ENCODE results near the gene TRIP12. TPM values are rescaled to one million over a fixed set of nuclear protein-coding genes. Genes with fewer than 3 reads are reported as not detected.

The TRIP12 gene
- total and polyA plus RNA-seq, 2 of the 8 experiments (the other 6 are each of a cell fraction or from before 2014, with no cell fraction given) = 23.1 to 174 TPM

DNA sequence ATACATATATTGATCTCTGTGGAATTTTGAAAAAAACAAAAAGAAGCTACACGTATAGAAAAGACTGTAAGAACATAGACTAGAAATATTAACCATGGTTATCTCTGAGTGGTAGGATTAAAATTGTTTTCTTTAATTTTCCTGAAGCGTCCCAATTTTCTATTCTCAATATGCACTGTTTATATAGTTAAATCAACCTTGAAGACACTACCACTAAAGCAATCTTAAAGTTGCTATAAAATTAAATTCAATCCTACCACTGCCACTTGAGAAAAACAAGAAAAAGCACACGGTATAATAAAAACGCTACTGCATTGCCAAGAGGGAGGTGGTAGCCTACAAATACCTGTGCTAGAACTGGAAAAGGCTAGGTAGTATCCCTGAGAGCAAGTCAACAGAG is 47.2 kb downstream of the TRIP12 start (continued):
- TF ChIP-seq SP2 (IDR thresholded peaks at IDR 0.05; ENCODE audit: low read length) (no peak), CREB1 (IDR thresholded peaks at IDR 0.05) (no peak), SIN3A (conservative IDR thresholded peaks at IDR 0.05 in 1 of 2, IDR thresholded peaks at IDR 0.05 in 1 of 2; ENCODE audit: low read depth in 1 of 2, low read length in 2 of 2) (no peak), GTF2F1 (IDR thresholded peaks at IDR 0.05; ENCODE audit: borderline replicate concordance, low read depth, low read length) (no peak), RXRA (IDR thresholded peaks at IDR 0.05; ENCODE audit: insufficient read depth, low read depth, low read length) (no peak), NRF1 (IDR thresholded peaks at IDR 0.05; ENCODE audit: low read depth, low read length) (no peak), EP300 (IDR thresholded peaks at IDR 0.05; ENCODE audit: borderline replicate concordance in 1 of 2, low read depth in 2 of 2, low read length in 2 of 2) (no peak)
- TF ChIP-seq, protein P1, sequence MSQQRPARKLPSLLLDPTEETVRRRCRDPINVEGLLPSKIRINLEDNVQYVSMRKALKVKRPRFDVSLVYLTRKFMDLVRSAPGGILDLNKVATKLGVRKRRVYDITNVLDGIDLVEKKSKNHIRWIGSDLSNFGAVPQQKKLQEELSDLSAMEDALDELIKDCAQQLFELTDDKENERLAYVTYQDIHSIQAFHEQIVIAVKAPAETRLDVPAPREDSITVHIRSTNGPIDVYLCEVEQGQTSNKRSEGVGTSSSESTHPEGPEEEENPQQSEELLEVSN (IDR thresholded peaks at IDR 0.05) = no peak
